Osteocyte (in vitro differentiated cells): ENCODE measurements around the gene TSPAN18. TPM values are rescaled to one million over a fixed set of nuclear protein-coding genes. Genes with fewer than 3 reads are reported as not detected.

Experiments used
- DNase-seq: peaks from one replicate; pipeline ENCODE4 v3.0.0; 2021; ENCODE audit warnings: mixed read lengths; ENCODE audit not compliant: unreplicated experiment; ENCODE audit errors: extremely low spot score
- H3K27ac Mint-ChIP-seq: one replicate; pipeline ENCODE4 v1.8.0; 2021; ENCODE audit warnings: mild to moderate bottlenecking, mixed read lengths; ENCODE audit not compliant: unreplicated experiment
- H3K27me3 Mint-ChIP-seq: one replicate; pipeline ENCODE4 v1.8.0; 2021; ENCODE audit warnings: mixed read lengths; ENCODE audit not compliant: unreplicated experiment
- H3K36me3 Mint-ChIP-seq: one replicate; pipeline ENCODE4 v1.8.0; 2021; ENCODE audit warnings: mixed read lengths; ENCODE audit not compliant: unreplicated experiment
- H3K4me1 Mint-ChIP-seq: one replicate; pipeline ENCODE4 v1.8.0; 2021; ENCODE audit warnings: mixed read lengths; ENCODE audit not compliant: unreplicated experiment
- H3K4me3 Mint-ChIP-seq: one replicate; pipeline ENCODE4 v1.8.0; 2021; ENCODE audit warnings: mild to moderate bottlenecking, moderate library complexity, mixed read lengths; ENCODE audit not compliant: unreplicated experiment
- H3K9me3 Mint-ChIP-seq: one replicate; pipeline ENCODE4 v1.8.0; 2021; ENCODE audit warnings: mixed read lengths; ENCODE audit not compliant: unreplicated experiment
- CTCF ChIP-seq: fragments of 200-600 bp; sonication (generic); IDR thresholded peaks from 2 replicates; pipeline ENCODE4 v1.5.0; 2021; ENCODE audit warnings: antibody characterized with exemption, mild to moderate bottlenecking, moderate library complexity
- total RNA-seq: library from RNA; stranded (reverse); gene quantifications from 2 replicates; pipeline ENCODE4 v1.2.1, GENCODE V29; 2021

The TSPAN18 gene
- total RNA-seq, 1 donor from 2014 or later = 13.4 TPM

GRCh38 chr11:44731685-44732430 lies 5.1 kb downstream of the TSPAN18 start:
- H3K9me3 Mint-ChIP-seq = no peaks in the 10 kb centered on the region
- no peaks in the 10 kb centered on the region for H3K36me3 Mint-ChIP-seq
- no peaks in the 10 kb centered on the region for H3K27me3 Mint-ChIP-seq
- H3K4me3 Mint-ChIP-seq = no peak overlapping the region
- H3K4me1 Mint-ChIP-seq = peaks cover 63% of the 10 kb centered on the region
- peak overlapping the region; percentile 2 for H3K27ac Mint-ChIP-seq
- no peak for TF ChIP-seq CTCF
- DNase-seq = no peak

GRCh38 chr11:44732564-44732963 lies 5.8 kb downstream of the TSPAN18 start:
- no peak for DNase-seq
- no peak overlapping the region for H3K27ac Mint-ChIP-seq
- no peaks in the 10 kb centered on the region for H3K27me3 Mint-ChIP-seq
- no peak for TF ChIP-seq CTCF
- no peak overlapping the region for H3K4me3 Mint-ChIP-seq
- no peaks in the 10 kb centered on the region for H3K36me3 Mint-ChIP-seq
- peaks cover 69% of the 10 kb centered on the region for H3K4me1 Mint-ChIP-seq
- no peaks in the 10 kb centered on the region for H3K9me3 Mint-ChIP-seq

GRCh38 chr11:44733877-44734276 lies 7.1 kb downstream of the TSPAN18 start:
- Mint-ChIP-seq H3K9me3 (no peaks in the 10 kb centered on the region), H3K27ac (no peak overlapping the region), H3K27me3 (no peaks in the 10 kb centered on the region), H3K36me3 (no peaks in the 10 kb centered on the region), H3K4me3 (no peak overlapping the region), H3K4me1 (peaks cover 61% of the 10 kb centered on the region)
- DNase-seq = no peak
- TF ChIP-seq CTCF = no peak

GRCh38 chr11:44734843-44735381 lies 8.2 kb downstream of the TSPAN18 start:
- H3K27me3 Mint-ChIP-seq = no peaks in the 10 kb centered on the region
- H3K9me3 Mint-ChIP-seq = no peaks in the 10 kb centered on the region
- DNase-seq = no peak
- peaks cover 51% of the 10 kb centered on the region for H3K4me1 Mint-ChIP-seq
- peak overlapping the region; percentile 31 for H3K27ac Mint-ChIP-seq
- no peak for TF ChIP-seq CTCF
- no peaks in the 10 kb centered on the region for H3K36me3 Mint-ChIP-seq
- no peak overlapping the region for H3K4me3 Mint-ChIP-seq

- Mint-ChIP-seq H3K4me3 (no peak overlapping the region), H3K36me3 (no peaks in the 10 kb centered on the region), H3K4me1 (peaks cover 48% of the 10 kb centered on the region), H3K27me3 (no peaks in the 10 kb centered on the region), H3K9me3 (no peaks in the 10 kb centered on the region), H3K27ac (peak overlapping the region; percentile 67)
- TF ChIP-seq CTCF = no peak
- no peak for DNase-seq
These were observed 10.0 kb downstream of the TSPAN18 start for GRCh38 chr11:44736791-44737190.
